ENCODE data around the gene ERCC6L2.

The ERCC6L2 gene

DNA sequence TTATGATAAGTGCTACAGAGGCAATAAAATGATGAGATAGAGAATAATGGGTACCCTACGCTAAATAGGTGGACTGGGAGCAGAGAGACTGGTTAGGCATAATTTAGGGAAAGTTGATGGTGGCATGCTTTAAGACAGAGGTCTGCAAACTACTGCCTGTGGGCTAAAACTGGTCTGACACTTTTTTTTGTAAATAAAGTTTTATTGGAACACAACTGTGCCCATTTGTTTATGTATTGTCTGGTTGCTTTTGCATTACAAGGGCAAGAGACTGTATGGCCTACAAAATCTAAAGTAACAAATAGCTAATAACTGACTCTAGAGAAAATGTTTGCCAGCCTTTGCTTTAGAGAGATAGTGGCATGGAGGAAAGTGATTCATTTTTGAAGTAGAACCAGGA is 2.5 kb downstream of the ERCC6L2 start:
- H3K27me3 Mint-ChIP-seq, result no peaks in the 10 kb centered on the region
- H3K9me3 Mint-ChIP-seq, result no peaks in the 10 kb centered on the region
- no peak overlapping the region for H3K4me3 Mint-ChIP-seq
- H3K4me1 Mint-ChIP-seq, result peaks cover 12% of the 10 kb centered on the region
- H3K27ac Mint-ChIP-seq, result no peak overlapping the region
- H3K36me3 Mint-ChIP-seq, result peaks cover 6% of the 10 kb centered on the region
- DNase-seq (ENCODE audit: low spot score in 2 of 2) (no peak), ATAC-seq (ENCODE audit: low read depth) (no peak)

DNA sequence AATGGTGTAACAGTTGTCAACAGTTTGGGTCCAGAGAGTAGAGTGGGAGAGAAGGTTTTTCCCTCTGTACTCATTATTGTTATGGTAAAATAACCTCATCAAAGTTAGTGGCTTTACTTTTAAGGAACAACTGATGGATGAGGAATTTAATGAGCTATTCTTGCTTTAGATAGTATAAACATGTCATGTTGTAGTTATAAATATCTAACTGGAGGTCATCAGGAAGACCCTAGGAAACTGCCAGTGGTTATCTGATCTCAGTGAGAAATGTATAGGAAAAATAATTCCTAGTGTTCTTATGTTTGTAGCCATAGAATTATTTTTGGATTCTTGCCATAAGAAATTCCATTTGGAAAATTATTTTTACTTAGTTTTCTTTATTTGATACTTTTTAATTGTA is 4.1 kb downstream of the ERCC6L2 start:
- DNase-seq (ENCODE audit: low spot score in 2 of 2) (no peak), ATAC-seq (ENCODE audit: low read depth) (no peak)
- H3K4me1 Mint-ChIP-seq, result peaks cover 11% of the 10 kb centered on the region
- H3K27ac Mint-ChIP-seq, result no peak overlapping the region
- H3K9me3 Mint-ChIP-seq, result no peaks in the 10 kb centered on the region
- peaks cover 8% of the 10 kb centered on the region for H3K36me3 Mint-ChIP-seq
- no peaks in the 10 kb centered on the region for H3K27me3 Mint-ChIP-seq
- H3K4me3 Mint-ChIP-seq, result no peak overlapping the region

DNA sequence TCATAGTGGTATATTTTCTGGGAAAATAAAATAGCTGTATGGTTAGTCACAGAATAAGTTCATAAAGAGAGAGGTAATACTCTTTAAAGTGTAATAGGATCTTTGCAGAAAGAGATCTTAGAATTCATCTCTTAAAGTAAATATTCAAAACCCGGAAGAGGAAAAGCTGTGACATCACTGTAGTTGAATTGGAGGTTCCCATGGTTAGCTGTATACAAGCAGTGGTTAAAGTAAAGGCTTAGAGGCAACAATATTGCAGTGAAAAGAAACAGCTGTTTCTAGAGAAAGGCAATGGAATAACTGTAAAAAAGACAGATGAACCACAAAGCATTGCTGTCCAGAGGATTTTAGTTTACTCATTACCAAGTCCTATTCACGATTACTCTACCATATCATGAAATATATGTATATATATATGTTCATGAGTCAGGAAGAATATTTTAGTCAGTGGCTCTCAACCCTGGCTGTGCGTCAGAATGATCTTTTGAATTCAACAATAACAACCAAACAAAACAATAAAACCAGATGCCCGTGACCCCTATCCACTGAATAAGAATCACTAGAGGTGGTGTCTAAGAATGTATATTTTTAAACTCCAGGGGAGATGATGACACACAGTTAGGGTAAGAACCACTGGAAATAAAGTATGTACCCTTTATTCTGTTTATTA is 4.7 kb downstream of the ERCC6L2 start:
- no peak for ATAC-seq (ENCODE audit: low read depth)
- Mint-ChIP-seq H3K27ac (no peak overlapping the region), H3K9me3 (no peaks in the 10 kb centered on the region), H3K27me3 (no peaks in the 10 kb centered on the region), H3K36me3 (peaks cover 11% of the 10 kb centered on the region), H3K4me3 (no peak overlapping the region), H3K4me1 (peaks cover 7% of the 10 kb centered on the region)
- DNase-seq (ENCODE audit: low spot score in 2 of 2), result no peak

DNA sequence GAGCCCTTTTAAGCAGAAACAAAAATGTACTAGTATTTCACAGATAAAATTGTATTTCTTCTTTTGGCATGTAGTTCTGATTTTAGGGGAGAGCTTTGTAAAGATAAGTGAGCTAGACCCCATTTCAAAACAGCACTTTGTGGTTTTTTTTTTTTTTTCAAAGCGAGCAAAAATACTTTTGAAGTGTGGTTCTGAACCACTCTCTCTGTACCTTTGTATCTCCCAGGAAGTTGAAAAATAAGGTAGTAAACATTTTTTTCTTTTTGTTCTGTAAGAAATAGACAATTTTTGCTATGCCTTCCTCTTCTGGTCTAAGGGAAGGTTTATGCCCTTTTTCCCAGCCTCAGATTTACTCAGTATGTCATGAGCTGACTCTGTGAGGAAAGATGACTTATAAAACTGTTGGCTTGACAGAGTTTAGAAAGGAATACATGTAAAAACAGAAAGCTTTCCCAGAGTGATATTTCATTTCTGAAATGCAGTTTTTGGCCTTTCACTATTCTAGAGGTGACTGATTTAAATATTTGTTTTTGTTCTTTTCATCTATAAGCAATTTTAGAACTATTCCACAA is 12.5 kb downstream of the ERCC6L2 start:
- no peaks in the 10 kb centered on the region for H3K9me3 Mint-ChIP-seq
- no peak overlapping the region for H3K27ac Mint-ChIP-seq
- H3K27me3 Mint-ChIP-seq, result no peaks in the 10 kb centered on the region
- DNase-seq (ENCODE audit: low spot score in 2 of 2), result no peak
- H3K4me1 Mint-ChIP-seq, result peaks cover 12% of the 10 kb centered on the region
- no peak overlapping the region for H3K4me3 Mint-ChIP-seq
- peaks cover 20% of the 10 kb centered on the region for H3K36me3 Mint-ChIP-seq
- ATAC-seq (ENCODE audit: low read depth), result no peak

DNA sequence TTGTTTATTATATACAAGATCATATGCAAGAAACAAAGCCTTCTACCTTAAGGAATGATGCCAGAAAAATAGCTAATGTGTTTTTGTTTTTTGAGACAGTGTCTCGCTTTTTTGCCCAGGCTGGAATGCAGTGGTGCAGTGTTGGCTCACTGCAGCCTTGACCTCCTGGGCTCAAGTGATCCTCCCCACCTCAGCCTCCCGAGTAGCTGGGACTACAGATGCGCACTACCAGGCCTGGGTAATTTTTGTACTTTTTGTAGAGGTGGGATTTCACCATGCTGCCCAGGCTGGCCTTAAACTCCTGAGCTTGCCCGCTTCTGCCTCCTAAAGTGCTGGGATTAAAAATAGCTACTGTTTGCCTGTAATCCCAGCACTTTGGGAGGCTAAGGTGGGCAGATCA is 15.1 kb downstream of the ERCC6L2 start:
- Mint-ChIP-seq H3K36me3 (peaks cover 18% of the 10 kb centered on the region), H3K4me1 (peaks cover 8% of the 10 kb centered on the region), H3K4me3 (no peak overlapping the region), H3K9me3 (no peaks in the 10 kb centered on the region), H3K27ac (no peak overlapping the region), H3K27me3 (no peaks in the 10 kb centered on the region)
- DNase-seq (ENCODE audit: low spot score in 2 of 2) (no peak), ATAC-seq (ENCODE audit: low read depth) (no peak)

DNA sequence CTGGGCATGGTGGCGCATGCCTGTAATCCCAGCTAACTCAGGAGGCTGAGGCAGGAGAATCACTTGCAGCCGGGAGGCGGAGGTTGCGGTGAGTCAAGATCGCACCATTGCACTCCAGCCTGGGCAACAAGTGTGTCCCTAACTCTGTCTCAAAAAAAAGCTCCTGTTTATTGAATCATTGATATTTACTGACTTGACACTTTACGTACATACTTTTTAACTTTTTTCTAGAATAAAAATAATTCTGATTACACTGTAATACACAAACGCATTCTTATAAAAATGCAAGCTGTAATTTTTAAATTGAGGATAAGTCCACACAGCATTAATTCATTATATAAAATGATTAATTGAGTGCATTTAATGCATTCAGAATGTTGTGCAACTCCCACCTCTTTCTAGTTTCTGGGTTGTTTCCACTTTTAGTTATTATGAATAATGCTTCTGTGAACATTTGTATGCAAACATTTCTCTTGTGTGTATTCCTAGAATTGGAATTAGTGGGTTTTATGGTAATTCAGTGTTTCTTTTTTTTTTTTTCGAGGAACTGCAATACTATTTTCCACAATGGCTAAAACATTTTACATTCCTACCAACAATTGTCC is 15.7 kb downstream of the ERCC6L2 start:
- Mint-ChIP-seq H3K4me3 (no peak overlapping the region), H3K4me1 (peaks cover 5% of the 10 kb centered on the region), H3K9me3 (no peaks in the 10 kb centered on the region), H3K36me3 (peaks cover 21% of the 10 kb centered on the region), H3K27ac (no peak overlapping the region), H3K27me3 (no peaks in the 10 kb centered on the region)
- DNase-seq (ENCODE audit: low spot score in 2 of 2), result no peak
- ATAC-seq (ENCODE audit: low read depth), result no peak

DNA sequence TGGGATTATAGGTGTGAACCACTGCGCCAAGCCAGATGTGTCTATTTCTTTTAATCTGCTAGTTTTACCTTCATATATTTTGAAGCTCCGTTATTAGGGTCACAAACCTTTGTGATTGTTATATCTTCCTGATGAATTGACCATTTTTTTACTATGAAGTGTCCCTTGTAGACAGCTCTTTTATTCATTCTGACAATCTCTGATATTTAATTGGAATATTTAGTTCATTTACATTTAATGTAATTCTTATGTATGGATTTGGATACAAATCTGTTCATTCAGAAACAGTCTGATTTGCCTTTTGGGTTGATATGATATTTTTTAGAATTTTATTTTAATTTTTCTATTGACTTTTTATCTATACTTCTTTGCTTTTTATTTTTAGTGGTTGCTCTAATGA is 17.2 kb downstream of the ERCC6L2 start:
- DNase-seq (ENCODE audit: low spot score in 2 of 2), result no peak
- Mint-ChIP-seq H3K9me3 (no peaks in the 10 kb centered on the region), H3K27ac (no peak overlapping the region), H3K27me3 (no peaks in the 10 kb centered on the region), H3K36me3 (peaks cover 17% of the 10 kb centered on the region), H3K4me1 (peaks cover 9% of the 10 kb centered on the region), H3K4me3 (no peak overlapping the region)
- ATAC-seq (ENCODE audit: low read depth), result no peak

DNA sequence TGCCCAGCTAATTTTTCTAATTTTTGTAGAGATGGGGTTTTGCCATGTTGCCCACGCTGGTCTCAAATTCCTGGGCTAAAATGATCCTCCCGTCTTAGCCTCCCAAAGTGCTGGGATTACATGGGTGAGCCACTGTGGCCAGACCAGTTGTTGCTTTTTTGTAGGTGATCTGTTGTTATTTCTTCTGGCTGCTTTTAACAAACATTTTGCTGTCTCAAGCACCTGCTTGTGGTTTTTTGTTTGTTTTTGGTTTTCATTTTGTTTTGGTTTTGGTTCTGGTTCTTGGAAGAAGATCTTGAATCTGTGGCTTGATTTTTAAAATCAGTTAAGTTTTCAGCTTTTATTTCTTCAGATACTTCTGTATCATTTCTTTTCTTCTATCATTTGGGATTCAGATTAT is 21.1 kb downstream of the ERCC6L2 start:
- DNase-seq (ENCODE audit: low spot score in 2 of 2) (no peak), ATAC-seq (ENCODE audit: low read depth) (no peak)
- H3K27ac Mint-ChIP-seq, result no peak overlapping the region
- no peaks in the 10 kb centered on the region for H3K27me3 Mint-ChIP-seq
- H3K4me3 Mint-ChIP-seq, result no peak overlapping the region
- H3K9me3 Mint-ChIP-seq, result no peaks in the 10 kb centered on the region
- H3K4me1 Mint-ChIP-seq, result peaks cover 5% of the 10 kb centered on the region
- peaks cover 17% of the 10 kb centered on the region for H3K36me3 Mint-ChIP-seq

DNA sequence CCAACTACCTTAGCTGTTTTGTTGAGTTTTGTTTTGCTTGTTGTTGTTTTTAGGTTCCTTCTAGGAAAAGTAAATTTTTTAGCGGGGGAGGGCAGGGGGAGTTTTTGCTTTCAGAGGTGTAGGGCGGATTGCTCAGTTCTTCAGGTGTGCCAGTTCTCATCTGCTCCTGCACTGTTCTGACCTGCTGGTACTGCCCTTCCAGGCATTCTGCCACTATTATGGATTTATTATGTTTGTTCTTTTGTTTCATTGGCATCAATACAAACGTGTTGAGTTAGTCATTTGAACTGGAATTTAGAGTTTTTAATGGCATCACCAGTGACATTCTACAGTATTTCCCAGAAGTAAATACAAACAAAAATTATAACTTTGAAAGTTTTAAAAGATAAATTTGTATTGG is 26.0 kb downstream of the ERCC6L2 start:
- DNase-seq (ENCODE audit: low spot score in 2 of 2) (no peak), ATAC-seq (ENCODE audit: low read depth) (no peak)
- Mint-ChIP-seq H3K4me3 (no peak overlapping the region), H3K27me3 (no peaks in the 10 kb centered on the region), H3K27ac (no peak overlapping the region), H3K9me3 (no peaks in the 10 kb centered on the region), H3K4me1 (peaks cover 4% of the 10 kb centered on the region), H3K36me3 (peaks cover 6% of the 10 kb centered on the region)

DNA sequence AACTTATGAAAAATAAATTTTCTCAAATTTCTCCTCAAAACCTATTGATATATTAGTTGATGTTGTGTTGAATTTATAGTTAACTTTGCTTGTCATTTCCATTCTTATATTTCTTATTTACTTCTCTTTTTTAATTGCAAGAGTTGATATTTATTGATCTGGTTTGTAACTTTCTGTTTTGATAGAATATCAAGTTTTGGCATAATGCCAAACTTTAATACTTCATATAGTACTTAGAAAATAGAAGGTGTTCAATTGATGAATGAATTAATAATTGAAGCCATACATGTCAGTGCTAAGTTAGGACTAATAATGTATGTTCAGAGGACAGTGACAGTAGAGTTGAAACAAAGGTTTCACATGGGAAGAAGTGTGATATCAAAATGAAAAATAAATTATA is 27.9 kb downstream of the ERCC6L2 start:
- Mint-ChIP-seq H3K27me3 (no peaks in the 10 kb centered on the region), H3K36me3 (peaks cover 6% of the 10 kb centered on the region), H3K4me3 (no peak overlapping the region), H3K27ac (no peak overlapping the region), H3K9me3 (no peaks in the 10 kb centered on the region), H3K4me1 (no peaks in the 10 kb centered on the region)
- no peak for ATAC-seq (ENCODE audit: low read depth)
- no peak for DNase-seq (ENCODE audit: low spot score in 2 of 2)

DNA sequence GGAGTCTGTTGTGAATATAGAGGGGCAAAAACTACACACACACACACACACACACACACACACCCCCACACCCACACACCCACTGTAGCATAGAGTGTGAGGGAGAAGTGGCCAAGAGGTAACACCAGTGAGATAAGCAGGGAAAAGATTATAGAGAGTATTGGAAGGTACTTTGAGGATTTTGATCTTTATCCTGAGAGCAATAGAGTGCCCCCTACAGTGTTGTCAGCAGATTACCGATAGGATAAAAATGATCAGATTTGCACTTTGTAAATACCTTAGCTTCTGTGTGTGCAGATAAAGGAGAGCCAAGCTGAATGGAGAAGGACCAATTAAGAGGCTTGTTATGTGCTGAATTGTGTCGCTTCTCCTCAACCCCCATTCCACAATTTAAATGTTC is 32.3 kb downstream of the ERCC6L2 start:
- ATAC-seq (ENCODE audit: low read depth) (no peak), DNase-seq (ENCODE audit: low spot score in 2 of 2) (no peak)
- Mint-ChIP-seq H3K4me1 (no peaks in the 10 kb centered on the region), H3K27ac (no peak overlapping the region), H3K27me3 (no peaks in the 10 kb centered on the region), H3K4me3 (no peak overlapping the region), H3K9me3 (no peaks in the 10 kb centered on the region), H3K36me3 (peaks cover 8% of the 10 kb centered on the region)

DNA sequence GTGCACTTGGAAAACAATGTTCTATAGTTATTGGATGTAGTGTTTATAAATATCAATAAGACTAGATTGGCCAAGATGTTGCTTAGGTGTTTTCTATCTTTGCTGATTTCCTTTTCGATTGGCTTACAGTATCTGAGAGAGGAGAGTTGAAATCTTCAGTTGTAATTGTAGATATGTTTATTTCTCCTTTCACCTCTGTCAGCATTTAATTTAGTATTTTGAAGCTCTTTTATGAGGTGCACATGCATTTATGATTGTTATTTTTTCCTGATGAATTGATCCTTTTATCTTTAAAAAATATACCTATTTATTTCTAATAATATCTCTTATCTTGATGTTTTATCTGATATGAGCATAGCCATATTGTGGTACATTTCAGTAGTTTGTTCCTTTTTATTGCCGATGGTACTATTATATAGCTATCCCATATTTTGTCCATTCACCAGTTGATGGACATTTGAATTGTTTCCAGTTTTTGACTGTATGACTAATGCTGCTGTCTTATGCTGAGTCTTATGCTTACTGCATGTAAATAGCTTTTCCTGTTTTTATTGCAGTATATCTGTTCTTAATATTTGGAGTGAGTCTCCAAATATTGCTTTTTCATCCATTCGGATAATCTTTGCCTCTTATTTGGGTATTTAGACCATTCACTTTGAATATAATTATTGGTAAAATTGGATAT is 34.7 kb downstream of the ERCC6L2 start:
- Mint-ChIP-seq H3K36me3 (peaks cover 13% of the 10 kb centered on the region), H3K27ac (no peak overlapping the region), H3K9me3 (no peaks in the 10 kb centered on the region), H3K4me1 (no peaks in the 10 kb centered on the region), H3K27me3 (no peaks in the 10 kb centered on the region), H3K4me3 (no peak overlapping the region)
- ATAC-seq (ENCODE audit: low read depth) (no peak), DNase-seq (ENCODE audit: low spot score in 2 of 2) (no peak)

DNA sequence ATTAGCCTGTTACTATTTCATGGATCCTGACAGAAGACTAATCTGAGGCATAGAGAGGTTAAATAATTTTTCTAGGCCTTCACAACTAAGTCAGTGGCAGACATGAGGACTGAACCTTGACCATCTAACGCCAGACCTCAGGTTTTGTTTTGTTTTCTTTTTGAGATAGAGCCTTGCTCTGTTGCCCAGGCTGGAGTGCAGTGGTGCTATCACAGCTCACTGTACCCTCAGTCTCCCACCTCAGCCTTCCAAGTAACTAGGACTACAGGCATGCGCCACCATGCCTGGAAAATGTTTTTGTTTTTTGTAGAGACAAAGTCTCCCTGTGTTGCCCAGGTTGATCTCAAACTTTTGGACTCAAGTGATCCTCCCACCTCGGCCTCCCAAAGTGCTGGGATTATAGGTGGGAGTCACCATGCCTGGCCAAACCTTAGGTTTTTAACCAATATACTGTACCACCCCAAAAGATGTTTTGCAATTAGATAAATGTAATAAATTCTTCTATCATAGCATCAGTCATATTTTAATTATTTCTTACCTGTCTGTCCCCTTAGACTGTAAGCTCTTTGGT is 35.4 kb downstream of the ERCC6L2 start:
- Mint-ChIP-seq H3K9me3 (no peaks in the 10 kb centered on the region), H3K4me1 (no peaks in the 10 kb centered on the region), H3K27ac (no peak overlapping the region), H3K27me3 (no peaks in the 10 kb centered on the region), H3K4me3 (no peak overlapping the region), H3K36me3 (peaks cover 13% of the 10 kb centered on the region)
- DNase-seq (ENCODE audit: low spot score in 2 of 2) (no peak), ATAC-seq (ENCODE audit: low read depth) (no peak)

DNA sequence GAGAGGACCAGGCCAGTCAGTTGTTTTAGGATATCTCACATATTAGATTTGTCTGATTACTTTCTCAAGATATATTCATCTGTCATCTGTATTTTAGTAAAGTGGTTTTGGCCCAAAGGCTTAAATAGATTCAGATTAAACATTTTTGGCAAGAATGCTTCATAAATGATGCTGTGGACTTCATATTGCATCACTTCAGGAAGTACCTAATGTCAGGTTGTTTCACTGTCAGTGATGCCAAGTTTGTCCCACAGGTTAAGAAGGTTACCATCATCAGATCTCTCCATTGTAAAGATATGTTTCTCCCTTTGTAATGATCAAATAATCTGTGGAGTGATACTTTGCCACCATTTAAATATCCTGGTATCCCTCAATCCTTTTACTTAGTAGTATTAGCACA is 37.3 kb downstream of the ERCC6L2 start:
- Mint-ChIP-seq H3K4me3 (no peak overlapping the region), H3K9me3 (no peaks in the 10 kb centered on the region), H3K4me1 (no peaks in the 10 kb centered on the region), H3K27ac (no peak overlapping the region), H3K27me3 (no peaks in the 10 kb centered on the region), H3K36me3 (peaks cover 13% of the 10 kb centered on the region)
- DNase-seq (ENCODE audit: low spot score in 2 of 2) (no peak), ATAC-seq (ENCODE audit: low read depth) (no peak)
